Immature natural killer cell (primary cell): ENCODE results near the gene PTGES3. TPM values are rescaled to one million over a fixed set of nuclear protein-coding genes. Genes with fewer than 3 reads are reported as not detected.
A peak's percentile ranks its signal among the peaks of the same experiment; 100 is the strongest.
"Not testable (repeated sequence)": the region's sequence is repeated elsewhere in the genome, so short reads cannot be mapped to it uniquely, and the experiment has no call there.

Experiments
- DNase-seq, 3 donors: peaks; one replicate each; pipeline ENCODE4 v3.0.0; 2022; ENCODE audit warnings: mixed read lengths in 1 of 3
- H3K27ac Mint-ChIP-seq, 6 donors: one replicate each; pipeline ENCODE4 v1.8.0; 2020; ENCODE audit warnings: mixed read lengths in 6 of 6, mild to moderate bottlenecking in 5 of 6, inconsistent platforms in 4 of 6, moderate library complexity in 3 of 6
- H3K27me3 Mint-ChIP-seq, 3 donors: one replicate each; pipeline ENCODE4 v1.8.0; 2020 to 2021; ENCODE audit warnings: low read depth in 3 of 3, mild to moderate bottlenecking in 3 of 3, mixed read lengths in 3 of 3, moderate library complexity in 3 of 3, inconsistent platforms in 1 of 3
- H3K36me3 Mint-ChIP-seq, 3 donors: one replicate each; pipeline ENCODE4 v1.8.0; 2020; ENCODE audit warnings: mixed read lengths in 3 of 3, inconsistent platforms in 2 of 3, mild to moderate bottlenecking in 2 of 3
- H3K4me1 Mint-ChIP-seq, 2 donors: one replicate each; pipeline ENCODE4 v1.8.0; 2020; ENCODE audit warnings: inconsistent platforms in 2 of 2, mild to moderate bottlenecking in 2 of 2, mixed read lengths in 2 of 2, moderate library complexity in 1 of 2
- H3K4me3 Mint-ChIP-seq, 5 donors: one replicate each; pipeline ENCODE4 v1.8.0; 2020; ENCODE audit warnings: mild to moderate bottlenecking in 5 of 5, mixed read lengths in 5 of 5, inconsistent platforms in 3 of 5, moderate library complexity in 3 of 5
- H3K9me3 Mint-ChIP-seq, 6 donors: one replicate each; pipeline ENCODE4 v1.8.0; 2020; ENCODE audit warnings: mild to moderate bottlenecking in 6 of 6, mixed read lengths in 6 of 6, inconsistent platforms in 4 of 6, moderate library complexity in 3 of 6
- polyA plus RNA-seq, 3 donors: library from polyadenylated mRNA; unstranded; fragments of 300-500 nt; fragmentation: Illumina TruSeq; gene quantifications; one replicate each; pipeline ENCODE4 v1.2.3, GENCODE V29; 2021

Gene PTGES3
- polyA plus RNA-seq, 3 donors from 2014 or later, result 175 to 222 (median 180) TPM

- H3K36me3 Mint-ChIP-seq, result peaks cover 0 to 10% (median 10%) of the 10 kb centered on the region in 3 donors
- H3K9me3 Mint-ChIP-seq, result no peaks in the 10 kb centered on the region
- H3K27ac Mint-ChIP-seq, result peak overlapping the region; percentile 46 to 96 (median 74)
- H3K4me1 Mint-ChIP-seq, result peaks cover 81 to 87% of the 10 kb centered on the region in 2 donors
- no peak for DNase-seq
- H3K27me3 Mint-ChIP-seq, result peaks cover 0 to 2% (median 2%) of the 10 kb centered on the region in 3 donors
- H3K4me3 Mint-ChIP-seq, result no peak overlapping the region
Measured at GRCh38 chr12:56719056-56719455, 31.0 kb upstream of the PTGES3 start.

GRCh38 chr12:56718636-56719035 lies 30.6 kb upstream of the PTGES3 start:
- peaks cover 76 to 84% of the 10 kb centered on the region in 2 donors for H3K4me1 Mint-ChIP-seq
- no peak for DNase-seq
- peak overlapping the region; percentile 12 to 96 (median 74) for H3K27ac Mint-ChIP-seq
- no peak overlapping the region for H3K4me3 Mint-ChIP-seq
- no peaks in the 10 kb centered on the region for H3K9me3 Mint-ChIP-seq
- peaks cover 0 to 13% (median 10%) of the 10 kb centered on the region in 3 donors for H3K36me3 Mint-ChIP-seq
- peaks cover 0 to 2% (median 2%) of the 10 kb centered on the region in 3 donors for H3K27me3 Mint-ChIP-seq

GRCh38 chr12:56718149-56718548 lies 30.1 kb upstream of the PTGES3 start:
- Mint-ChIP-seq H3K4me3 (no peak overlapping the region), H3K36me3 (peaks cover 1 to 17% (median 15%) of the 10 kb centered on the region in 3 donors), H3K27me3 (peaks cover 0 to 2% (median 2%) of the 10 kb centered on the region in 3 donors), H3K27ac (no peak overlapping the region), H3K9me3 (no peaks in the 10 kb centered on the region), H3K4me1 (peaks cover 72 to 79% of the 10 kb centered on the region in 2 donors)
- no peak for DNase-seq

- peaks cover 11 to 23% (median 22%) of the 10 kb centered on the region in 3 donors for H3K36me3 Mint-ChIP-seq
- H3K9me3 Mint-ChIP-seq, result no peaks in the 10 kb centered on the region
Measured at GRCh38 chr12:56716933-56717880, 29.1 kb upstream of the PTGES3 start.

GRCh38 chr12:56716458-56716857 lies 28.4 kb upstream of the PTGES3 start:
- H3K36me3 Mint-ChIP-seq, result peaks cover 12 to 27% (median 24%) of the 10 kb centered on the region in 3 donors
- no peak overlapping the region for H3K4me3 Mint-ChIP-seq
- H3K27me3 Mint-ChIP-seq, result peaks cover 0 to 5% (median 2%) of the 10 kb centered on the region in 3 donors
- H3K27ac Mint-ChIP-seq, result peak overlapping the region; percentile 3 to 80 (median 52)
- no peaks in the 10 kb centered on the region for H3K9me3 Mint-ChIP-seq
- peaks cover 55 to 62% of the 10 kb centered on the region in 2 donors for H3K4me1 Mint-ChIP-seq
- no peak for DNase-seq

More at GRCh38 chr12:56716933-56717880, 29.1 kb upstream of the PTGES3 start:
- Mint-ChIP-seq H3K27me3 (peaks cover 0 to 5% (median 2%) of the 10 kb centered on the region in 3 donors), H3K4me1 (peaks cover 62 to 70% of the 10 kb centered on the region in 2 donors), H3K27ac (peak overlapping the region; percentile 21 to 50 (median 42)), H3K4me3 (no peak overlapping the region)
- no peak for DNase-seq

GRCh38 chr12:56715798-56716197 lies 27.7 kb upstream of the PTGES3 start:
- H3K27ac Mint-ChIP-seq, result peak overlapping the region in 5 of 6 donors; percentile 21 to 80 (median 57)
- H3K4me1 Mint-ChIP-seq, result peaks cover 48 to 55% of the 10 kb centered on the region in 2 donors
- no peak for DNase-seq
- no peak overlapping the region for H3K4me3 Mint-ChIP-seq
- H3K27me3 Mint-ChIP-seq, result peaks cover 0 to 5% (median 2%) of the 10 kb centered on the region in 3 donors
- no peaks in the 10 kb centered on the region for H3K9me3 Mint-ChIP-seq
- H3K36me3 Mint-ChIP-seq, result peaks cover 17 to 32% (median 29%) of the 10 kb centered on the region in 3 donors

GRCh38 chr12:56714431-56714929 lies 26.4 kb upstream of the PTGES3 start:
- Mint-ChIP-seq H3K36me3 (peaks cover 17 to 32% (median 22%) of the 10 kb centered on the region in 3 donors), H3K27ac (peak overlapping the region in 2 of 6 donors; percentile 46 to 68), H3K27me3 (peaks cover 2 to 5% (median 2%) of the 10 kb centered on the region in 3 donors), H3K4me3 (no peak overlapping the region), H3K9me3 (no peaks in the 10 kb centered on the region), H3K4me1 (peaks cover 35 to 42% of the 10 kb centered on the region in 2 donors)
- no peak for DNase-seq

- H3K4me1 Mint-ChIP-seq, result peaks cover 25 to 32% of the 10 kb centered on the region in 2 donors
- peaks cover 0 to 5% (median 2%) of the 10 kb centered on the region in 3 donors for H3K27me3 Mint-ChIP-seq
- peaks cover 17 to 32% (median 22%) of the 10 kb centered on the region in 3 donors for H3K36me3 Mint-ChIP-seq
- H3K9me3 Mint-ChIP-seq, result no peaks in the 10 kb centered on the region
- H3K4me3 Mint-ChIP-seq, result no peak overlapping the region
- no peak overlapping the region for H3K27ac Mint-ChIP-seq
- DNase-seq, result no peak
Measured at GRCh38 chr12:56713345-56713744, 25.3 kb upstream of the PTGES3 start.

GRCh38 chr12:56709759-56710376 lies 21.8 kb upstream of the PTGES3 start:
- H3K4me1 Mint-ChIP-seq, result peaks cover under 1 to 9% of the 10 kb centered on the region in 2 donors
- H3K27ac Mint-ChIP-seq, result peak overlapping the region in 2 of 6 donors; percentile 21 to 28
- peaks cover 17 to 24% (median 22%) of the 10 kb centered on the region in 3 donors for H3K36me3 Mint-ChIP-seq
- H3K27me3 Mint-ChIP-seq, result peaks cover 0 to 3% (median 2%) of the 10 kb centered on the region in 3 donors
- no peak overlapping the region for H3K4me3 Mint-ChIP-seq
- no peak for DNase-seq
- no peaks in the 10 kb centered on the region for H3K9me3 Mint-ChIP-seq

GRCh38 chr12:56704522-56704921 lies 16.4 kb upstream of the PTGES3 start:
- not testable (repeated sequence) for H3K4me3 Mint-ChIP-seq, H3K36me3 Mint-ChIP-seq, H3K9me3 Mint-ChIP-seq, H3K27me3 Mint-ChIP-seq, H3K27ac Mint-ChIP-seq, DNase-seq, H3K4me1 Mint-ChIP-seq

GRCh38 chr12:56699020-56699661 lies 11.1 kb upstream of the PTGES3 start:
- Mint-ChIP-seq H3K36me3 (no peaks in the 10 kb centered on the region), H3K4me1 (peaks cover 2 to 7% of the 10 kb centered on the region in 2 donors), H3K4me3 (no peak overlapping the region), H3K27me3 (peaks cover 0 to 3% (median 0%) of the 10 kb centered on the region in 3 donors), H3K27ac (no peak overlapping the region), H3K9me3 (no peaks in the 10 kb centered on the region)
- DNase-seq, result no peak

- Mint-ChIP-seq H3K27me3 (peaks cover 0 to 3% (median 0%) of the 10 kb centered on the region in 3 donors), H3K27ac (peak overlapping the region in 2 of 6 donors; percentile 14 to 66), H3K36me3 (no peaks in the 10 kb centered on the region), H3K4me3 (no peak overlapping the region), H3K4me1 (peaks cover 0 to under 1% of the 10 kb centered on the region in 2 donors), H3K9me3 (no peaks in the 10 kb centered on the region)
- no peak for DNase-seq
Measured at GRCh38 chr12:56695327-56696101, 7.4 kb upstream of the PTGES3 start.
